ENCODE measurements around the gene DEGS2.

DEGS2 gene

GRCh38 chr14:100108840-100109593 lies 50.4 kb downstream of the DEGS2 start:
- no peak for DNase-seq

- peak; percentile 88 for DNase-seq
Measured at GRCh38 chr14:100108042-100108825, 51.2 kb downstream of the DEGS2 start.

- no peak for DNase-seq
Measured at GRCh38 chr14:100107236-100107635, 52.2 kb downstream of the DEGS2 start.

- DNase-seq, result peak; percentile 61
Measured at GRCh38 chr14:100106250-100107112, 53.0 kb downstream of the DEGS2 start.

- peak; percentile 15 for DNase-seq
Measured at GRCh38 chr14:100105357-100106169, 53.9 kb downstream of the DEGS2 start.

- no peak for DNase-seq
Measured at GRCh38 chr14:100104523-100105300, 54.7 kb downstream of the DEGS2 start.

GRCh38 chr14:100104006-100104352 lies 55.5 kb downstream of the DEGS2 start:
- DNase-seq, result no peak

GRCh38 chr14:100103250-100104005 lies 56.0 kb downstream of the DEGS2 start:
- DNase-seq, result no peak

- no peak for DNase-seq
Measured at GRCh38 chr14:100102156-100102785, 57.2 kb downstream of the DEGS2 start.

GRCh38 chr14:100100032-100100703 lies 59.3 kb downstream of the DEGS2 start:
- no peak for DNase-seq

- no peak for DNase-seq
Measured at GRCh38 chr14:100098171-100098570, 61.3 kb downstream of the DEGS2 start.

GRCh38 chr14:100096656-100097055 lies 62.8 kb downstream of the DEGS2 start:
- DNase-seq, result no peak
